ENCODE results near the gene PPP1R15B.

PPP1R15B gene

DNA sequence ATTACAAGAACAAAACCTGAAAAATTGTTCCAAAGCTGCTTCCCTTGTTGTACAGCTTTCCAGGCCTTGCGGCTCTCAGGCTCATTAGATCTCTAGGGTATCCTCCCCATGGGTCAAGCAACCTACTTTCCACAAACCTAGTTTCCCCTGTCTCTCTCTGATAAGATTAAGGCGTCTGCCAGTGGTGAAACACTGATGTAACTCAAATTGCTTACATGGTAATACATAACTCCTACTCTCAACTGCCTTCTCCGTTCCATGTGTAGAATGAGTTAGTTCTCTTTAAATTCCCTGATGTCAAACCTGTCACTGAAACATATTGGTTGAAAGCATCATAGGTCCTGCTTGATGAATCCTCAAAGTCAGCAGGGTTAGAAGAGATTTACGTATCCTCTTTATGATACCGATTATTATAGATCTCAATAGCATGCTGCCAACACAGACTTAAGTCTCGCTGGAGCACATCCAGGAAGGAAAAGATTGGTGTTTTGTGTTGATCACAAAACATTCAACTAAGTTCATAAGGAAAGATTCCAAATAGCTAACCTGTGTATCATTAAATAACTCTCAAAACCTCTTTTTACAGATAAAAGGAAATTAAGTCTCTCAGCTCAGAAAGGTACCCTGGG lies 10.6 kb downstream of the PPP1R15B start:
- no peak for DNase-seq (ENCODE audit: low read depth)

DNA sequence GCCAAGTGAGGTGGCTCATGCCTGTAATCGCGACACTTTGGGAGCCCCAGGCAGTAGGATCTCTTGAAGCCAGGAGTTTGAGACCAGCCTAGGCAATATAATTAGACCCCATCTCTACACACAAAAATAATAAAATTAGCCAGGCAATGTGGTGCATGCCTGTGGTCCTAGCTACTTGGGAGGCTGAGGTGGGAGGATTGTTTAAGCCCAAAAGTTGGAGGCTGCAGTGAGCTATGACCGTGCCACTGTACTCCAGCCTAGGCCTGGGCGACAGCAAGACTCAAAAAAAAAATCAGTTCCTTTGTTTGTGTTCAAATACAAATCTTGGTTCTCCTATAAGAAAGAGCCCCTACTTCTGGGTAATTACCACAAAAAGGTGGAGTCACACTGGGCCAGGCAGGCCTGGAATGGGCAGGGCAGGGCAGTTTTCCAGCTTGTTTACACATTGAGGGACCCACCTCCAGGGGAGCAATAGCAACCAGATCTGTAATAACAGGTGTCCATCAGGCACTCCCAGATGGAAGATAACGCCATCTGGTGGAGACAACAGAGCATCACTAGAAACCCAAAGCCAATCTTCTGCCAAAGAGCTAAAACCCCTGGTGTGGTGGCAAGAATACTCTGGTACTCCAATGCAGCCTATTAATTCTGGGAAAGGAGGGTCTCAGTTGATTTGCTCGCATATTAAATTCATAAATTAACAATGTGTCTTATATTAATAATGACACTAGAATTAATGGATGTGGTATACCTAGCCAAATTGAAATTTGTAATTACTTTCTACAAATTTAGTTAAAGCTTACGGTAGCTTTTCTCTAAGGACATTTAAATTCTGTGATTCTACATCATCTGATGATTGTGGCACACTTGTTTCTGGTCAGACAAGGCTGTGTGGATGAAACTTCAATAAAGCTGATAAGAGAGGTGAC lies 13.2 kb downstream of the PPP1R15B start:
- DNase-seq (ENCODE audit: low read depth) = no peak

DNA sequence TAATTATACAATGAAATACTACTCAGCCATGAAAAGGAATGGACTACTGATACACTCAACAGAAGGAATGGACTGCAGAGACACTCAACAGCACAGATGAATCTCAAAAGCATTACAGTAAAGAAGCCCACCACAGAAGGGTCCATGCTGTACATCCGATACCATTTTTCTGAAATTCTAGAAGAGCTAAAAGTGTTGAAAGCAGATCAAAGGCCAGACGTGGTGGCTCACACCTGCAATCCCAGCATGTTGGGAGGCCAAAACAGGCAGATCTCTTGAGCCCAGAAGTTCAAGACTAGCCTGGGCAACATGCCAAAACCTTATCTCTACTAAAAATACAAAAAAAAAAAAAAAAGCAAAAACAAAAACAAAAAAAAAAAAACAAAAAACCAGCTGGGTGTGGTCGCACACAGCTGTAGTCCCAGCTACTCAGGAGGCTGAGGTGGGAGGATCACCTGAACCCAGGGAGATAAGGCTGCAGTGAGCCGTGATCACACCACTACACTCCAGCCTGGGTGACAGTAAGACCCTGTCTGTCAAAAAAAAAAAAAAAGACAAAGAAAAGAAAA lies 15.5 kb downstream of the PPP1R15B start:
- DNase-seq (ENCODE audit: low read depth) = no peak

DNA sequence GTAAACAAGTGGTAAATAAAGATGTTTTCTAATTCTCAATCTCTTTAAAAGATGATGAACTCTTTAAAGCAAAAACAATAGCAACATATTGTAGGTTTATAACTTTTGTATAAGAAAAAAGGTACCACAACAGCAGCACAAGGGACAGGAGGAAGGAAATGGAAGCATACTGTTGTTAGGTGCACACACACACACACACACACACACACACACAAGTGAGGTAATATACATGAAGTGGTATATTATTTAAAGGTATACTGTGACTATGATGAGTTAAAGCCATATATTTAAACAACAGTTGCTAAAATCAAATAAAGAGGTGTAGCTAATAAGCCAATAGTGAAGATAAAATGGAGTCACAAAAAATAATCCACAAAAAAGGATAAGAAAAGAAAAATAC lies 20.0 kb downstream of the PPP1R15B start:
- no peak for DNase-seq (ENCODE audit: low read depth)

DNA sequence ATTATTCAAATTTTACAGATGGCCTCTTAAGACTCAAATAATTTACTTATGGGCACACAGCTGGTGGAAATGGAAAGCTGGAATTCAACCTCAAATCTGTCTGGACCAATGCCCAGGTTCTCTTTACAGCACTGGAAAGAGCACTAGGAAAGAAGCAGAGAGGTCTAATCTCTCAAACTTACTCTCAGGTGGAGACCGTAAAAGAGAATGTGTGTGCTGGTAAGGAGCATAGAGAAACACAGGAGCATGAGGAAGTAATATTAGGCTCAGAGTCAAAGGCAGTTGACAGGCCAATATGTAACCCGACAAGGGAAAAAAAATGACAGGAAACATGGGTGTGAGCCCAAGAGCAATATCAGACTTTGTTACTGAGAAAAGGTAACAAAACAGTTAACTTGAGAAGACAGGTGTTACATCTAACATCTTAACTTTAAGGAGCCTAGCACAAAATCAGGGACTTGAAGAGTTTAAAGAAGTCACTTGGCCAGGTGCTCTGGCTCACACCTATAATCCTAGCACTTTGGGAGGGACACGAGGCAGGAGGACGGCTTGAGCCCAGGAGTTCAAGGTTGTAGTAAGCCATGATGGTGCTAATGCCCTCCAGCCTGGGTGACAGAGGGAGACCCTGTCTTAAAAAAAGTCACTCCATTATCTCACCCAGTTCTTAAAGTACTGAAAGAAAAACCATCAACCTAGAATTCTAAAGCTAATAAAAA lies 20.7 kb downstream of the PPP1R15B start:
- no peak for DNase-seq (ENCODE audit: low read depth)

DNA sequence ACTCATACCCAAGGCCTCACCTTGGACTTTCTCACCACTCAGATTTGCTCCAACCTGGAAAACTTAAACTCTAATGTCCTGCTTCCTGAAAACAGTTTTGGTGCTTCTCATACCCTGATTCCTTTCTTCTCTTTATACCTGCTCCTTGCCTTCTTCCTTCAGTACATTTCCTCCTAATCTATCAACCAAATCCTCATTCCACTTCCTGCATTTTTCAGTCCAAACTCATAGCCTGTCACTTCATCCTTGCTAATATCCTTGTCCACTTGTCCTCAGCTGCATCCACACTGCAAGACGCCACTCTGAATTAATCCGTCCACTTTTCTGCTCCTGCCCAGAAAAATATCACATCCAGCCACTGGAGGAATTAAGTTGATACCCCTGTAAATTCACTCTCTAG lies 25.9 kb downstream of the PPP1R15B start:
- DNase-seq (ENCODE audit: low read depth) = no peak

DNA sequence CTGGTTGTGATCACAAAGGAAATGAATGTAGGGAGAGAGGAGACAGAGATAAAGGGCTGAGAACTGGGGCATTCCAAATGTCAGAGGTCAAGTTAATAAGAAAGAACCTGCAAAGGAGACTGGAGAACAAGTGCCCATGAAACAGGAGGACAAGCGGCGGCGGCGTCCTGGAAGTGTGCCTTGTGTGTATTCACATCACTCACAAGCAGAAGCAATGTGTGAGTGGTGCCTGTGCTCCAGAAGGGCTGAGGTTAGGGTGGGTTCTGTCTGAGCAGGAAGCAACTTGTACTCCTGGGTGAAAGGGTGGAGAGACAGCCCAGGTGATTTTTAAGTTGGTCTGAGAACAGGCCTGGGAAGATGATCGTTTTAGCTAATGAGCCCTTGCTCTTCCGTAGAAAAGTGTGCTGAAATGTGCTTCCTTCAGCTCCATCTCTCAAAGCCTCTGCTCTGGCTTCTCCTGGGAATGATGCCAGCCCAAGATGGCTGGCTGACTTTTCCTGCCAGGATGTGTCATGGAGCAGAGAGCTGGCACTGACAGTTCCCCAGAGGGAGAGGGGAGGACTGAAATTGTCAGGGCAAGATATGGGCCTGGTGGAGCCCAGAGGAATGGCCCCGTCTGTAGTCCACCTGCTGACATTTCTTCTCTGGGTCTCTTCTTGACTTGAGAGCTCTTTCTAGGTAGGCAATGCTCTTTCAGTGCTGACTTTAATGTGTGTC lies 26.8 kb downstream of the PPP1R15B start:
- no peak for DNase-seq (ENCODE audit: low read depth)

DNA sequence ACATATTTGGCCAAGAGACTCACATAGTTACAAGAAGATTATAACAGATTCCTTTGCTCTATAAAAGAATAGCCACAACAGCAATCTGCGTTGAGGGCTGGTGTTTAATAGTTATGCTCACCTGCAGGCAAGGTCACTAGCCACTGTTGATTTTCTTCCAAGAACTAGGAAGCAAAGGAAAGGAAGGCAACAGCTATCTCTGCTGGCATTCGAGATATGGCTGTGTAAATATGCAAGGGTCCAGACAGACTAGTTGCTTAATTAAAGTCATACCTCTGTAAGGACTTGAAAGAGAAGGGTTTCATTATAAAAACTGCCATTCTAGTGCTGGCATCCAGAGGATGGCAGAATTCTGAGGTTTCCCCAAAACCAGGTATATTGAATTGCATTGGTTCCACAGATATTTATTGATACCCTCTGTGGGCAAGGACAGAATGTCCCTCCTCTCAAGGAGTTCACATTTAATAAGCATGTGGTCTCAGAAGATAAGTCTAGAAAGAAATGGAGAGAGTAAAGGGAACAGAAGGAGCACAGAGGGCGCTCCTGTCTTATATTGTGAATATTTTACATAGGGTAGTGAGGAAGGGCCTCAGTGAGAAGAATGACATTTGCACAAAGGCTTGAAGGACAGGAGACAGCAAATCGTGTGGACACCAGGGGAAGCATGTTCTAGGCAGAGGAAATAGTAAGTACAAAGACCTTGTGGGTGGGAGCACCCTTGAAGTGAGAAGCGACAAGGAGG lies 28.3 kb downstream of the PPP1R15B start:
- no peak for DNase-seq (ENCODE audit: low read depth)

DNA sequence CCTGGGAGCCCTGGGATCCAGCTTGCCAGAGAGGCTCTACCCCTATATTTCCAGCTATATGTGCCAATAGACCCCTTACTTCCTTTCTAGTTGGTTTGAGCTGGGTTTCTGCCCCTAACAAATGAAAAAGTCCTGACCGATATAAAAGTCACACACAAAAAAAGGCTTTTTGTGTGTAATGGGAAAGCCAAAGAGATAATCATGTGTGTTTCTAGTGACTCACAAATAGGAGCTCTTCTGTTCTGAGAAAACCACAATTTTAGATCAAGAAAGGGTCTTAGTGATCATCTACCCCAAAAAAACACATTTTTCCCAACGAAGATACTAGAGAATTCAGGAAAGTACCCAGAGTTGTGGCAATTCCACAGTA lies 28.9 kb downstream of the PPP1R15B start:
- DNase-seq (ENCODE audit: low read depth) = no peak

DNA sequence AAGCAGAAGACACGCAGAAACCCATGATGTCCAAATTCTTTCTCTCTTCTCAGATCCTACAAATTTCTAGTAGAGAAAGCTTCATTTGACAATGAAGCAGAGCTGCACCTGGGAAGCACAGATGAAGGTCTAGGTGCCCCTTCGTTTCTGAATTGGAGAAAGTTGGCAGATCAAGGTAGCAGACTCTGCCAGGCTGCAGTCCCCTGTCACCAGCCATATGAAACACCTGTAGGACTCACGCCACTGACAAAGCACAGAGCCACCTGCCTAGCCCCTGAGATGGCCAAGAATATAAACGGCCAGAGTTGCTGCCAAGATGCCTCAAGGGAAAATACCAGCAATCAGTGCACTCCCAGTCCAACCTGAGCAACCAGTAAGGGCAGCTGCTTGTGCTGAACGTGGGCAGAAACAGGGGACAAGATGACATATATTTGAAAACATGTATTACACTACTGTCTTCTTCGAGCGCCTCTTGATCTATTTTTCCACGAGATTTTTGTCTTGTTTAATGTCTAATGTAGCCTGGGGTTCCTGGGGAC lies 31.3 kb downstream of the PPP1R15B start:
- no peak for DNase-seq (ENCODE audit: low read depth)

DNA sequence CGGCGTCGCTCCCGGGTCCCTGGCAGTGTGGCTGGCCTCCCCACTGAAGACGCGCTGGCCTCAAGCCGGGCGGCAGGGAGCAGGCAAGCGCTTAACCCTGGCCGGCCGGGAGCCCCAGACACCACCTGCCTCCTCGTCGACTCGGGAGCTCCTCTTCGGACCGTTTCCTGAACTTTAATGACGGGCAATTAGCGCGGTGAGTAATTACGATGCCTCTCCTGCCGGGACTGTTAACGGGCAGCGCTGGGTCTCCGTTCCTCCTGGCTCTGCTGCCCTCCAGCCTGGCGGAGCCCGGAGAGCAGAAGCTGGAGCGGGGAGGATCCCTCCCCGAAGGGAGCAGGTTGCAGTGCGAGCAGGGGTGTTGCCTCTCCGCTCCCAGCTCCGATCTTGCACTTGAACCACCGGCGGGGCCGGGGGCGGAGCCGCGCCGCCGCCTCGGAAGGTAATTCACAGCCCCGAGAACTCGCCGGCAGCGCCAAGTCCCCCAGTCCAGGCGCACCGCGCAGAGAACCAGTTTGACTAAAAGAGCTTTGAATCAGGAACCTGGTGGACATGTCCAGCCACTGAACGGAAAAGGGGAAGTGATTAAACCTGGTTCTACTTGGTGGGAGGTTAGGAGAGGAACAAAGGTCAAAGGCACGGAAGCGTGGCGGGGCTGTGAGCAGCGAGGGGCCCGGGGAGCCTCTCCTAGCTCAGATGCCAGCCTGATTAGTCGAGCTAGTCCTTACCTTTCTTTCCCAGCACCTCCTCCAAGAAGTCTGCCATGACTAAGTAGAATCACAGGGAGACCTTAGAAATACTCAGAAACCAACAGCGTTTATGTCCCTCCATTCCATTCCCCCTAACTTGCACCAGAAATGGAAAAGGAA lies 33.6 kb downstream of the PPP1R15B start:
- DNase-seq (ENCODE audit: low read depth) = no peak

DNA sequence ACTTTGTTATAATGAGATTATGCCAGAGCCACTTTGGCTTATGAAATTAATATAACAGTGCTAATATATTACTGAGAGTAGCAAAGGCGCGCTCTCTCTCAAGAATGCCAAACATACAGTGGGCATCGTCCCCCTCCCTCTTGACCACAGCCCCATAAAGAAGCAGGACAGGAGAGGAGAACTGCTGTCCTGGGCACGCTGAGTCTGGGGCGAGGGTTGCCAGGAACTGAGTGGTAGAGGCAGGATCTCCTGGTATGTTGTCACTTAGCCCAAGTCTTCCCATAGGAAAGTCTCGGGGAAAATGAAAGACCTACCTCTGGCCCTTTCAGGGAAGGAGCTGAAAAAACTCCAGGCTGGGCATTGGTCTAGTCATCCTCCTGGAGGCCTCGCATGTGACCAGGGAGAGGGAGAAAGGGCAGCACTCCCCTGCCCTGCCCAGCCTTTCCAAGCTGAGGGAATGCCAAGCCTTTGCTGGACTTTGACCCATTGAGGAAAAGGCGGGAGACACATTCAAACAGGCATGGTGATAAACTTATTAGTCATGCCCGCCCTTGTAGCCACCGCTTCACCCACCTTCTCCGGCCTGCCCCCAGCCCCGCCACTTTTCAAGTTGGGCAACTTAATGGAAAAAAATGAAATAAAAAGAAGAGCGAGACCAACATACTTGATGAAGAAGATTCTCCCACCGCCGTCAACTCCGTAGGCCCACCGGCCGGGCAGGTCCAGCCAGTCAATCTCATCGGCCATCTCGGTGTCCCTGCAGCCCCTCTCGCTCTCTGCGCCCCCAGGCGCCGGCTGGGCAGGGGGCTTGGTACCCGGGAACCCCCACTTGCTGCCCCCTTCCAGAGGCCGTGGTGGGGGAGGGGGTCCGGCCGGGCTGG lies 34.5 kb downstream of the PPP1R15B start:
- DNase-seq (ENCODE audit: low read depth) = no peak

DNA sequence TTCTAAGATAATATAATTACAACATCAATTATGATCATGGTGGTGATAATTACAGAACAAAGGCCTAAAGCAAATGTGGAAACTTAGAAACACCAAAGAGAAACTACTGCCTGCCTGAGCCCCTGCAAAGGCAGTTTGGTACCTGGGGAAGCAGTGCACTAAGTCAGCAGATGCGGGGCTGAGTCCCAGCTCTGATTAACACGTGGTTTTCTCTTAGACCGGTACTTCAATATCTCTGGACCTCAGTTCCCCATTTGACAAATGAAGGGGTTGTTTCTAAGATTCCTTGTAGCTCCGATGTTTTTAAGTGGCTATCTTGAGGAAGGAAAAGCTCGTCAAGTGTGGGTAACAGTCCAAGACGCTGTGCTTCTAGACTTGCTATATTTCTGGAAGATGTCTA lies 35.2 kb downstream of the PPP1R15B start:
- no peak for DNase-seq (ENCODE audit: low read depth)

DNA sequence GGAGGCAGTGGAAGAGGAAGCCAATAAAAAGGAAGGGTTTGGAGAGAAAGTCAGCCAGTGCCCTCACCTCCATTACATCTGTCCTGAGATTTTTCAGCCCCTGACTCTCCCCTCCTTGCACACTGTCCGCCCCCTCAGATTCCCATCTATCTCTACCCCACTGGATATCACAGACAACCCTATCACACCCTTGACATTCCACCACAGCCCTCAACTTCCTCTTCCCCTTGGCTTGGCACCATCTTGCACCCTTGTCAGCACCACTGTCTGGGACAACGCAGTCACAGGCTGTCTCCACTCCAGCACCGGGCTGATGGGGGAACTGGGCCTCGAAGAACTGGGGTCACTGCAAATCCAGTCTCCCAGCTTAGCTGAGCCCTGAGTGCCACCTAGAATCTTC lies 37.7 kb downstream of the PPP1R15B start:
- no peak for DNase-seq (ENCODE audit: low read depth)

DNA sequence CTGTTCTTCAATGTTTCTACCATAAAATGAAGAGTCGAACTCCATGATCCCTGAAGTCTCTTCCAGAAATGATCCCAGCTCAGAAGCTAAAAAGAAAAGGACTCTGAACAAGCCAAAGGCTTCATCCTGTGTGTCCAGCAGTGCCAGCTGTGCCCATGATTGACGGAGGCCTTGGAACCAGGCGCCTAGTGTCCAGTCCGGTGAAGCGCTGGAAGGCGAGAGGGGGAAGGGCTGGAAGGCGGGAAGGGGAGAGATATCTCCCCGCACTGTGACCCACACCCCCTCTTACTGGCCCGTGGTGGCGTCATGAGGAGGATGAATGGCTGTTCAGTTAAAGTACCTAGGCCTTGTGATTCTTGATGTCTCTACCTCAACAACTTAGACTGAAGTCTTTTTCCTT lies 41.4 kb downstream of the PPP1R15B start:
- DNase-seq (ENCODE audit: low read depth) = no peak

DNA sequence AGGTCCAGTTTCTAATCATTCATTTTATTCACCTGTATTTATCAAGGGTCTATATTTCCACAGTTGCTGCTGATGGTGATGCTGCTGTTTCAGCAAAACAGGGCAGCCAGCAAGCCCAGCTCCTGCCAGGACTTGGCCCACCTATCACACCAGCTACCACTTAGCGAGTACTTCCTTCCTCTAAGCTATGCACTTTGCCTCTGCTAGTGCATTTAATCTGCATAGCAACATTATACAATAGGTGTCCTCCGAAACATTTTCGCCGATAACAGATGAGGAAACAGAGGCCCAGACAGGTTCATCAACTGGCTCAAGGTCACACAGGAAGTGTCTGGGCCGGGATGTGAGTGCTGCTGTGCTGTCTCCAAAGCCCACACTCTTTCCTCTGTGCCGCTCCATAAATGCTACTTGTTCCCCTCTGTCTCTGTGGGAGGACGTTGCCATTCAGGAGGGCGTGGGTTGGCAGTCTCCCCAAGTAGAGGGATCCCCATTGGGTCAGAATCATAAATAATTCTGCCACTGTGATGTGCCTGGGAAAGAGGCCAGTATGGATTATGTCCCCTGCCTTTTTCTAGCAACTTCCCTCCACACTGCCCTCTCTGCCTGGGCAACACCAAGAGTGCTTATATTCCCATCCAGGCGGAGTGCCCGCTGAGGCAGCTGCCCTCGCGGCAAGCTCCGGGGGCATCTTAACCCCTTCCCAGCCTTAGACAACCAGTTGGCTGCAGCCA lies 42.5 kb downstream of the PPP1R15B start:
- no peak for DNase-seq (ENCODE audit: low read depth)

DNA sequence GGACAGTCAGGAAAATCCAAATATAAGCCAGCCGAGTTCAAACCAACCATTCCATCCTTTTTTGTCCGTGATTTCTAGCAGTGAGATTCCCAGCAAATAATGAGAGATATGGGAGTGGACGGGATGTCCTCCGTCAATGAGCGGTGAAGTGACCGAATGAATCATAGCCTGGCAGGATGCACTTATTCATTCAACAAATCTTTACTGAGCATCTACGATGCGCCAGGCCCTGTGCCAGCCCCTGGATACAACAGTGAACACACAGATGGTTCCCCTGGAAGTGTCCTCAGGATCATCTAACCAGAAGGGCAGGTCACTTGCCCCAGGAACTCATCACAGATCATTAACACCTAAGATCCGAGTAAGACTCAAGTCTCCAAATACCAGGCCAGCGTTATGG lies 43.7 kb downstream of the PPP1R15B start:
- DNase-seq (ENCODE audit: low read depth) = no peak

DNA sequence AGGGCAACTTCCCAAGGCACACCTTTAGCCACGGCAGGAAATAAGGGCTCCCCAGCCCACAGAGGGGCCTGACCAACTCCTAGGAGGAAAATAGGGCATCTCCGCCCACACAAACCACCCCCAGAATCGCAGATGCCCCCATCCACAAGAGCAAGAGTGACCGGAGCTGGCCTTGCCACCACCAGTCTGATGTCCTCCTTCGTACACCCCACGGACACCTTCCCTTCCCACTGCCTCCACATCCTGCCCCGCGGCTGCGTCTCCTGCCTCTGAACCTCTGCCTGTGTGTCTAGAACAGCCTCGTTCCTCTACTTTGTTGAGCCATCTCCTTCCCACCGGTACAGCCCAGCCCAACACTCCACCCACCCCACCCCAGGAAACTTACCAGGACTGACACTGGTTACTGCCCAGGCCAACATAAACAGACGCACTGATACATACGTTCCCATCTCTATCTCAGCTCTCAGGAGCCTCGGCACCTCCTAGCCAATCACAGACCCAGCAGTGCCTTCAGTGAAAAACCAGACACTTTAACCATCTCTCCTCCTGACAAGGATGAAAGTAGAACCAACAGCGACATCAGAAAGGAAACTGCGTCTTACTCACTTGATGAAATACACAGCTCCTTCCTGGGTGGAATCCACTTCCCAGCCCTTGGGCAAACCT lies 44.3 kb downstream of the PPP1R15B start:
- no peak for DNase-seq (ENCODE audit: low read depth)
